ENCODE measurements around the gene ATF5.

ATF5 gene

DNA sequence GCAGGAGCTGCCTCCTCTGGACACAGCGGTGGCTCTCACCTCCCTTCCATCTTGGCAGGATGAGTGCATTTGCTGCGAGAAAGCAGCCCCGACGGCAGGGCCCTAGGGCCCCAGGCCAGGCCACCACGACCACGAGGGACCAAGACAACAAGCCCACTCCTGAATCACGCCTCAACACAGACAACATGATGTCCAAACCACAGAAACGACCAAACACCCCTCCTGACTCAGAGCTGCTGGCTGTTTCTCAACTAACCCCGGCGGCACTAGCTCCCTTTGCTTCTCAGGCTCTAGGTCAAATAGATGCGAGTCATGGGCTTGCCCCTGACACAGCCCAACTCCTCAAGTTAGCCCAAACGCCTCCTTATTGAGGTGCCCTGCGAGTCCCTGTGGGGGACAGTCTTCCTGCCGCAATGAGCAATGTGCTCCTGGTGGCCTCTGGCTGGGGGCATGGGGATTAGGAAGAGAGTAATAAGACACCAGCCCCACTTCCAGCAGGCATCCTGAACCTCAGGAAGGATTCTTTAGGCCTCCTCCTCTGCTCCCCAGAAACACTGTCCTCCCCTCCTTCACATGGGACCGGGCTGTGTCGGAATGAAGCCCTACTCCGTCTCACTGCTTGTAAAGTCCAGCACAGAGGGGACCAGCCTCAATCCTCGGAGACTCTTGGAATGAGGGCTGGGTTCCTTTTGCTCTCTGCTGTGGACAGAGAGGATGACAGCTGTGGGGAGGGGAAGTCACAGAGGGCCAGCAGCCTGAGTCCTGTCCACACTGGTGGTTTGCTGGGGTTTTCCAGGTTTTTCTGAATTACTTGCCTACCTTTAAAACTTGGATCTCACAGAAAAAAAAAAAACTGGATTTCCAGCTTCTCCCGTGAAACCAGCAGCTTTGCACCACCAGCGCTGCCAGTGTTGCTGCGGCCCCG lies 6.9 kb upstream of the ATF5 start:
- TF ChIP-seq, protein P1, sequence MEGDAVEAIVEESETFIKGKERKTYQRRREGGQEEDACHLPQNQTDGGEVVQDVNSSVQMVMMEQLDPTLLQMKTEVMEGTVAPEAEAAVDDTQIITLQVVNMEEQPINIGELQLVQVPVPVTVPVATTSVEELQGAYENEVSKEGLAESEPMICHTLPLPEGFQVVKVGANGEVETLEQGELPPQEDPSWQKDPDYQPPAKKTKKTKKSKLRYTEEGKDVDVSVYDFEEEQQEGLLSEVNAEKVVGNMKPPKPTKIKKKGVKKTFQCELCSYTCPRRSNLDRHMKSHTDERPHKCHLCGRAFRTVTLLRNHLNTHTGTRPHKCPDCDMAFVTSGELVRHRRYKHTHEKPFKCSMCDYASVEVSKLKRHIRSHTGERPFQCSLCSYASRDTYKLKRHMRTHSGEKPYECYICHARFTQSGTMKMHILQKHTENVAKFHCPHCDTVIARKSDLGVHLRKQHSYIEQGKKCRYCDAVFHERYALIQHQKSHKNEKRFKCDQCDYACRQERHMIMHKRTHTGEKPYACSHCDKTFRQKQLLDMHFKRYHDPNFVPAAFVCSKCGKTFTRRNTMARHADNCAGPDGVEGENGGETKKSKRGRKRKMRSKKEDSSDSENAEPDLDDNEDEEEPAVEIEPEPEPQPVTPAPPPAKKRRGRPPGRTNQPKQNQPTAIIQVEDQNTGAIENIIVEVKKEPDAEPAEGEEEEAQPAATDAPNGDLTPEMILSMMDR (IDR thresholded peaks at IDR 0.05) = no peak

DNA sequence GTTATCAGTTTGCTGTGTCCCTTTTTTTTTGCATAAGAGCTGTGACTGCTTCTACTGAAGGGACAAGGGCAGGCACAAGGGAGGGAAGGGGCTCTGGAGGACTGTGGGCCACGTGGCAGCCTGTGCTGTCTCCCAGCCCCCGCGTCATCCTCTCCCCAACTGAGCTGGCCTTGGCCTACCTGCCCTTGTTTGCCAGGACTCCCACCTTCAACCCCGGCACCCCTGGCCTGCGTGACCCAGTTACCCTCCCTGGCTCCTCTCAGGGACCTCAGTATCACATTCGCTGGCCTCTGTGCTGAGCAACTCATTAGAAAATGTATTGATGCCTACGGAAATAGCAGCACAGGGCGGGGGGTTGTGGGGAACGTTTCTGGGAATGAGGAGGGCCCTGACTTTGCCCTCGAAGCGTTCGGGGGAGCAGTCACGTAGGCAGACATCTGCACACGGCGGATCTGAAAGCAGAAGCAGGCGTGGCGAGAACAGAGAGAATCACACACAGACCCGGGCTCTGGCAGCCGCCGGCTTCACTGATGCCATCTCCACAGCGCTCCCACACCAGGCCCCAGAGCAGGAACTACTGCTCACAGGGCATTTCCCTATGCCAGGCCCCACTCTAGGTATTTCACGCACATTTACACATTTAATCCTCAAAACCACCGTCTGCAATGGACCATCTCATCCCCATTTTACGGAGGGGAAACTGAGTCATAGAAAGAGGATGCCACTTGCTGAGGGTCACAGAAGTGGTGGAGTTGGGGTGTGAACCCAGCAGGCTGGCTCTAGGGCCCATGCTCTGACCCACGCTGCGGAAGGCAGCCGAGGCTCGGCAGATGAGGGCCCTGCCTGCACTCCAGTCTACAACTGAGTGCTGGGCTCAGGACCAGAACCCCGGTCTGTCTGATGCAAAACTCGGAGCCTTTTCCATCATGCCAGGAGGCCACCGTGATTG lies 5.7 kb upstream of the ATF5 start:
- TF ChIP-seq, protein P1 (IDR thresholded peaks at IDR 0.05) = no peak

DNA sequence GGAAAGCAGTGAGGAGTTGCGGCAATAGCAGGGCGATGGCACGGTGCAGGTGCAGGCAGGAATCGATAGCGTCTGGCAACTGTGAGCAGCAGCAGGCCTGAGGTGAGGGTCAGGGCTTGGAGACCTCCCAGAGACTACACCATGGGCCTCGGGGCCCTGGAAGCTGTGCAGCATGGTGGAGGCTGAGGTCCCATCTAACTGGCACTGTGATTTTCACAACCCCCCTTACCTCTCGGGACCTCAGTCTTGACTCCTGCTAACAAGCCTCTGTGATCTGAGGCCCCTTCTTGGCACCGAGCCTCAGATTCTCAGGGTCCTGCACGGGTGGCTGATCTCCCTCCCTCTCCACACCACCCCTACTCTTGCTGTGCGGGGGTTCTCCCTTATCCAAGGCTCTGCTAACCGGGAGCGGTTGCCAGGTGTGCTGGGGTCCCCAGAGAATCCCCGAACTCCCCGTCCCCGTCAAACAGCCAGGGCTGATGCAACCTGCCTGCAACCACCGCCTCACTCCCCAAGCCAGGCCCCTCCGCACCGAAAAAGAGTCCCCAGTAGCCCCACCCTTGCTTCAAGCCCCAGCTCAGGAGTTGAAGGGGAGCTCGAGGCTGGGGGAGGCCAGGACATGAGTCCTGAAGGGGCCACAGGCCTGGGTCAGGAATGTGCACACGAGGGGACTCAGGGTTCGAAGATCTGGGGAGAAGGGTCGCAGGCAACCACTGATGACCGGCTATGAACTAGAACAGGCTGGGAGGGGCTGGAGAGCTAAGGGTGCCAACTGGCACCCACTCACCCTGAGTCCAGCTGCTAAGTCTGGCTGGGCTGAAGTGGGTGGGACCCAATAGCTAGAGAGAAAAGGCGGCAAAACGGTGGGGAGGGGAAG lies 4.8 kb upstream of the ATF5 start:
- TF ChIP-seq, protein P1 (IDR thresholded peaks at IDR 0.05) = no peak

DNA sequence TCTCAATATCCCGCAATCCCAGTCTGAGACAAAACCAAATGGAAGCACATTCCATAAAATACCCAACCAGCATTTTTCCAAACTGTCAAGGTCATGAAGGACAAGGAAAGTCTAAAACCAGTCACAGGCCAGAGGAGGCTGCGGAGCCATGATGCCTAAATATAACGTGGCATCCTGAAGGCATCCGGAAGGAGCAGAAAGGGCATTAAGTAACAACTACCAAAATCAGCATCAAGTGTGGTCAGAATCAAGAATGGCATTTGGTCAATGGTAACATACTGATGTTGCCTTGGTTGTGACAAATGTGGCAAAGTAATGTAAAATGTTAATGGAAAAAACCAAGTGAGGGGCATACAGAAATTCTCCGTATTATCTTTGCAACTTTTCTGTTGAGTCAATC lies 3.5 kb upstream of the ATF5 start:
- TF ChIP-seq, protein P1 (IDR thresholded peaks at IDR 0.05) = no peak

DNA sequence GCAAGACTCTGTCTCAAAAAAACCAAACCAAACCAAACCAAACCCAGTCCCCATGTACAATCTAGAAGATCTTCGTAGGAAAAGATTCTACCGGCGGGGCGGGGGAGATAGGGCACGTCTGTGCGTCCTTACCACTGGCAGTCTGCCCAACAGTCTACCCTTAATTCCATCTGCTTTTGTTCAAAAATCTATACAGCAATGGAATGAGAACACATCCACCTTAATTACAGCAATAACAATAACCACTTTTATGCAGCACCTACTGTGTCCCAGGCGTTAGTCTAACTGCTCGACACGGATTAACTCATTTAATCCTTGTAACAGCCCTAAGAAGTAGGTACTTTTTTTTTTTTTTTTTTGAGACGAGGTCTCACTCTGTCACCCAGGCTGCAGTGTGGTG lies 2.5 kb upstream of the ATF5 start:
- TF ChIP-seq, protein P1 (IDR thresholded peaks at IDR 0.05) = no peak

DNA sequence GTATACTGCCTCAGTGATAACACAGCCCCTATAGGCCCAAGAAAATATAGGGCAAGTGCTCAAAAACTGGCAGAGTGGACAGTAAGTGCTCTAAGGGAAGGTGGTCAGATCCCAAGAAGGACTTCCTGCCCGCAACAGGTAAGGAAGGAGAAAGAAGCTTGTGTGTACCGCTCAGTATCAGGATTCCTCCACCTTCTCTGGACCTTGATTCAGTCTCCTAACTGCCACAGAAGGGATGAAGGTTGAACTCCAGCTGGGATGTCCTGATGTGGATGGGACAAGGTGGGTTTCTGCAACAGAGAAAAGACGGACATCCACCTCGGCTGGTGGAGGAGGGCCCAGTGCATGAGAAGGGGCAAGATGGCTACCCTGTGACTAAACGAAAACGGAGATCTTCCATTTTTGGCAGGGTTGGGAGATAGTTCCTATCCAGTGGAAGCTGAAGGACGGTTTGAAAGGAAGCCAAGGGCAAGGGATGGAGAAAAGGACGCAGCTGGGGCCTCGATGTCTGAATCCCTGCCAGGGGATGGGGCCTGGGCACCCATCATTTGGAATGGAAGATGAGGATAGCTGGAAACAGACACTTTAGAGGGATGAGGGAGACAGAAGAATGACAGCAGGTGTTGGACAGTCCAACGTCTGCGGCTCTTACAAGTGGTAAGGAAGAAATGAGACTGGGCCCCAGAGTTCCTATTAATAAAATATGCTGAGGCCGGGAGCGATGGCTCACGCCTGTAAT lies 1.3 kb upstream of the ATF5 start:
- TF ChIP-seq, protein P1 (IDR thresholded peaks at IDR 0.05) = no peak

Measured in LNCAP (cell line).